ENCODE data around the gene SELENOP.
"Not testable (repeated sequence)": the region's sequence is repeated elsewhere in the genome, so short reads cannot be mapped to it uniquely, and the experiment has no call there.

Gene SELENOP, protein sequence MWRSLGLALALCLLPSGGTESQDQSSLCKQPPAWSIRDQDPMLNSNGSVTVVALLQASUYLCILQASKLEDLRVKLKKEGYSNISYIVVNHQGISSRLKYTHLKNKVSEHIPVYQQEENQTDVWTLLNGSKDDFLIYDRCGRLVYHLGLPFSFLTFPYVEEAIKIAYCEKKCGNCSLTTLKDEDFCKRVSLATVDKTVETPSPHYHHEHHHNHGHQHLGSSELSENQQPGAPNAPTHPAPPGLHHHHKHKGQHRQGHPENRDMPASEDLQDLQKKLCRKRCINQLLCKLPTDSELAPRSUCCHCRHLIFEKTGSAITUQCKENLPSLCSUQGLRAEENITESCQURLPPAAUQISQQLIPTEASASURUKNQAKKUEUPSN

DNA sequence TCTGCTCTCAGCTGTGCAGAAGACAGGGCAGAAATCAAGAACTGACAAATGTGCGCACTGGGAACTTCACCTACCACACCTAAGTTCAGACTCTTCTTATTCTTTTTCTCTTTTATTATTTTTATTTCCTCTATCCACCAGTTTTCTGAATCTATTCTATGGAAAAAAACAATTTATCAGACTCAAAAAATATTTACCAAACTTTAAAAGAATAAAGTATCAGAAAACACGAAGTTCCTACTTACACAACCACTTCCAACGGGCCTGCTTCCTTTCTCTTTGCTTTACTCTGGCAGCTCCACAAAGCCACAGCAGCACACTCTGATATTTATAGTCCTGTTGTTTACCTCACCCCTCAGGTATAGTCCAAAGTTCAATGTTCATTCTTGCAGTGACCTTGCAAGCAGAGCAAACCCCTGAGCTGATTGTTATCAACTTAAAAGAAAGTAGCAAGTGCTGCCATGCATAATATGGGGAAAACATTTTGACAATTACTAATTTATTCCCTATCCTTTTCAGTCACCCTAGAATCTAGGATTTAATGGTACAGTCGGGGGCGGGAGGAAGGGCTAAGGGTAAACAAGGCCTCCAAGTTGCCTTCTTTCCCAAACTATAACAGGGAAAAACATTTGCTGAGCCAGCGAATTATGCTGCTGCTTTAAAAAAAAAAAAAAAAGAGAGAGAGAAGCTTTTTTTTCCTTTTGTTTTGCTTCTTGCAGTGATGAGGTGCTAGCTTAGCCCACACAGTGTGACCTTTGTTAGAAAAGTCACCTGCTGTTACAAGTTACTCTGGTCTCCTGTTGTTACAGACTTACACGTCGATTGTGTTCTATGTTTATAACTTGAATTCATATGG lies at the start of gene SELENOP:
SELENOP (minus strand) TSS at position 302 of the 856 bp plus-strand sequence. CDS start 3,539 bp downstream, outside the sequence.
- DNase-seq (ENCODE audit: extremely low spot score, insufficient read length, low read depth) (no peak), FAIRE-seq (no peak)

DNA sequence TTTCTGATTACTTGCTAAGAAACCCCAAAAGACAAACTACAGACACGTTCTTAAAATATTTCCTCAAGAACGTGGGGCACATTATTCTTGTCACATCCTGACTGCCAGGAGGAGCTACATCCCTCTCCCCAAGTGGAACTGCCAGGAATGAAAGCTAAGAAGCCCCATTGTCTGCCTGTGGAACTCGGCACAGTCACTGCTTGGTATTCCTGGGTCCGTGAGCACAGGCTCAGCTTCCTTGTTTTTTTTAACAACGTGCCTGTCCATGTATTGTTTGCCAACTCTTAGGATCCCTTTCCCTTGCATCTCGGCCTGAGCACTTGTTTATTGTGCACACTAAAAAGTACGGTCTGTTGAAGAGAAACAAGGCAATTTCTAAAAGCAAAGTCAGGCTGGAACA lies 47.0 kb upstream of the SELENOP start:
- DNase-seq (ENCODE audit: extremely low spot score, insufficient read length, low read depth) (no peak), FAIRE-seq (no peak)

DNA sequence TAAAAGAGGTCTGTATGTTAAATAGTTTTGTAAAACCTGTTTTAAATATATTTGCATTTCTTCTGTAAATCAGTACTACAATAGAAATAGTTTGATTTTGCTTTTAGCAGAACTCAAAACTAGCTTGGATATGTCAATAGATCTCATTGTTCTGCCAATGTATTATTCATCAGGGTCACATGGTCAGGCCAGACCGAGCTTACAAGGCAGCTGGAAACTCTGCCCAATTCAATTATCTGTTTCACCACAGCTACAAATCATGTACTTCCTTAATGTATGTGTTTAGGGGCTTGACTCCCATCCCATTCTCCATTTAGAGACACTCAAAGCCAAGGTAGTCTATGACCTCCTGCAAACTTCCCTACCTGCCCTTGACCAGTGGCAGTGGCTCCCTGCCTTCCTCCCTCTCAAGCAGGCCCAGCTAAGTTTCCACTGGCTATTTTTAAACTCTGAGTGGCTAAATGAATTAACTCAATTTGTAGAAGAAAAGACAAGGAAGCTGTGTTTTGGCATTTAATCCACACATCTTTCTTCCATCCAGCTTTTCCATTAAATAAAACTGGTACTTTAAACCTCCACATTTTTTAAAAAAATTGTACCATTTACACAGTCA lies 46.4 kb upstream of the SELENOP start:
- FAIRE-seq (no peak), DNase-seq (ENCODE audit: extremely low spot score, insufficient read length, low read depth) (no peak)

DNA sequence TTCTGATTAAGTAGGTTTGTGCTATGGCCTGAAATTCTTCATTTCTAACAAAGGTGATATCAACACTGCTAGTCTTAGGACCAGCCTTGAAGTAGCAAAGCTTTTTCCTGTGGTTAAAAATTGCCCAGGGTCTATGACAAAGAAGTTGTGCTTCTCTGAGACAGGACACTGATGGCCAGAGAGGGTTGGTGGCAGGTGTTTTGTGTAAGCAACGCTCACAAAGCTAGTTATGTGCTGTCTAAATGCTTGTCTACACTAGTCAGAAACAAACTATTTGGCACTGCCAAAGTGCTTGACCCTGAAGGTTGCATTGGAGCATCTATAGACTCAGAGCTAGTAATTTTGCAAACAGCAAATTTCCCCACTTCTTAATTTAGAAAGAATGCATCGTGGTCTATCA lies 44.1 kb upstream of the SELENOP start:
- FAIRE-seq: no peak
- DNase-seq (ENCODE audit: extremely low spot score, insufficient read length, low read depth): no peak

DNA sequence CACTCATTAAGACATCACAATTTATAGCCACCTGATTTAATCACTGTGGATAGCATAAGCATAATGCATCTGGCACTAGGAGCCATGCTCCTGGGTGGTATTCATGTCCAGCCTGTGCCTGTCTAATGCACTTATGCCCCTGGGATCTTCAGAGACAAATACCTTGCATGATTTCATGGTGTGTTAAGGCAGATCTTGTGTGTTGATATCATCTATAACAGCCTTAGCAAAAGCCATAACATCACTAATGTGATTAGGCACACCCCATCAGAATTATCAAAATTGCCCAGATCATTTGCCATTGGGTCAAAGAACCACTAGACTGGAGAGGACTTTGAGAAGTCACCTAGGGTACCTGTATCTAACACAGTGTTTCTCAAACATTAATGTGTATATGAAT lies 43.7 kb upstream of the SELENOP start:
- FAIRE-seq (no peak), DNase-seq (ENCODE audit: extremely low spot score, insufficient read length, low read depth) (no peak)

DNA sequence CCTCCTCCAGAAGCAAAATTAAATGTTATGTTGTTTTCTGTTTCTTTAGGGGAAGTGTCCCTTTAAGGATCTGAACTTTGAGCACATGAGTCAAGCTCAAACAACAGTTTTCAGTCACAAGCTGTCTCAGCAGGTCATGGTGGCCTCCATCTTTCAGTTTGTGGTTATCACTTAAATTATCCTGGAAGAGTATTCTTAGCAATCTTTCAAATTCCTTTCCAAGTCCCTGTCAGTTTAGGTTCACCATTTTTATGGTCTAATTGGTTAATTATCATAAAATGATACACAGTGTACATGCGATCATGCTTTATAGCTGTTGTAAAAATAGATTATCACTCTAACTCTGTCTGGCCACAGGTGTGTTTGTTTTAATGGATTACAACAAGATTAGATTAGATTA lies 43.1 kb upstream of the SELENOP start:
- DNase-seq (ENCODE audit: extremely low spot score, insufficient read length, low read depth) (no peak), FAIRE-seq (no peak)

DNA sequence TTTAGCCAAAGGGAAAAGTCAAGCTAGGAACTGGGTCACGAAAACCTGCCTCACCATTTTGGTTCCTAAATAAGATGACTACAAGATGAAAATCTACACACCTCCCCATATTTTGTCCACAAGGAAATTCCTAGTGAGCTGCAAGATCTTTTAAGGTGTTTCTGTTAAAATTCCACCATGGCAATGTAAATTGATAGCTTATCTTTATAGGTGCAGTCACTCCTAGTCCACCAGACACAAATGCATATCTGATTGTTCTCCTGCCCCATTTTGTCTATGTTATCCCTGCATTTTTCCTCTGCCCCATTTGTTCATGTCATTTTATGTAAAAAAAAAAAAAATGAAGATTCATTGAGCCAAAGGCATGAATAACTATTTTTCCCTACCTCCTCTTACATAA lies 41.1 kb upstream of the SELENOP start:
- no peak for FAIRE-seq
- DNase-seq (ENCODE audit: extremely low spot score, insufficient read length, low read depth): no peak

DNA sequence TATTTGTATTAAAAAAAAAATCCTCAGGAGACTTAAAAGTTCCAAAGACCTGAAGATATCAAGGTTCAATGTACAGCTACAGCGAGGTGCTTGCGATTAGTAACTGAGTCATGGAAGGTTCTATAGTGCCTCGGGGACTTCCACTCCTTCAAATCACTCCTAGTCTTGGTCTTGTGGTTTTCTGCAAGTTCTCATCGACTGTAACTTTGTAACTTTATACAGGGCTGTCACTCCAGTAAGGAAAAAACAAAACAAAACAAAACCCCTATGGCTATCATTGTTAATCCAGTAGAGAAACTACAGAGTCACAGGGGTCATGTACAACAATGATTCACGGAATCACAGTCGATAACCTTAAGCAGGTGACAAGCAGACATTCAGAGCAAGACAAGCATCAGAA lies 39.8 kb upstream of the SELENOP start:
- DNase-seq (ENCODE audit: extremely low spot score, insufficient read length, low read depth): no peak
- no peak for FAIRE-seq

DNA sequence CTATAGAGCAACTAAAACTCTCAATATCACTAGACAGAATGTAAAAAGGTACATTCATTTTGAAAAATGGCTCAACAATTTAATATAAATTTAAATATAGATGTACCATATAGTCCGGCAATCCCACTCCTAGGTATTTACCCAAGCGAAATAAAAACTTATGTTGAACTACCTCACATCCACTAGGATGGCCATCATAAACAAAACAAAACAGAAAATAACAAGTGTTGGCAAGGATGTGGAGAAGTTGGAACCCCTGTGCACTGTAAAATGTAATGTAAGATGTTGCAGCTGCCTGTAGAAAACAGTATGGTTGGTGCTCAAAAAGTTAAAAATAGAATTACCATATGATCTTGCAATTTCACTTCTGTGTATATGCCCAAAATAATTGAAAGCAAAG lies 36.9 kb upstream of the SELENOP start:
- DNase-seq (ENCODE audit: extremely low spot score, insufficient read length, low read depth): no peak
- FAIRE-seq: no peak

DNA sequence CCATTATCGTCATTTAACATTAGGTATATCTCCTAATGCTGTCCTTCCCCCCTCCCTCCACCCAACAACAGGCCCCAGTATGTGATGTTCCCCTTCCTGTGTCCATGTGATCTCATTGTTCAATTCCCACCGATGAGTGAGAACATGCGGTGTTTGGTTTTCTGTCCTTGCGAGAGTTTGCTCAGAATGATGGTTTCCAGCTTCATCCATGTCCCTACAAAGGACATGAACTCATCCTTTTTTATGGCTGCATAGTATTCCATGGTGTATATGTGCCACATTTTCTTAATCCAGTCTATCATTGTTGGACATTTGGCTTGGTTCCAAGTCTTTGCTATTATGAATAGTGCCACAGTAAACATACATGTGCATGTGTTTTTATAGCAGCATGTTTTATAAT lies 32.7 kb upstream of the SELENOP start:
- not testable (repeated sequence) for DNase-seq (ENCODE audit: extremely low spot score, insufficient read length, low read depth); FAIRE-seq

DNA sequence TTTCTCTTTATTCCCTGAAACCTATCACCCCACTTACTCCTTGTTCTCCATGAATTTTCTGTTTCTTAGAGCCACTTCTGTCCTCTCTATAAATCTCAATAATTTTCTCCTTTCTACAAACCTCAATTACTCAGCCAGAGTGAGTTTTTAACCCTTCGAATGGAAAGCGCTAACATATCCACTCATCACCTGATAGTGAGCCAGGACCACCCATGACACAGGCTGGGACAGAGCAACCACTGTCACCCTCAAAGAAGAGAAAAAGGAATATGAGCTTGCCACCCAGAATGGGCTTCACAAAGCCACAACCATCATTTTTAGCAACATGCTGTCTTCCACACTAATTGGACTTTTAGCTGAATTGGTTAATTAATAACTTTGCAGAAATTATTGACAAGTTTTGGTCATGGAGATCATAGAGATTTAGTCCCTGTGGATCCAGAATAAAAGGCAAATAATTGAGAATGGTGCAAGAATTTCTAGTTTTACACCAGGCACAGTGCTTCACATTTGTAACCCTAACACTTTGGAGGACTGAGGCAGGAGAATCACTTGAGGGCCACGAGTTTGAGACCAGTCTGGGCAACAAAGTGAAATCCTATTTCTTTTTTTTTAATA lies 32.1 kb upstream of the SELENOP start:
- DNase-seq (ENCODE audit: extremely low spot score, insufficient read length, low read depth) (no peak), FAIRE-seq (no peak)

DNA sequence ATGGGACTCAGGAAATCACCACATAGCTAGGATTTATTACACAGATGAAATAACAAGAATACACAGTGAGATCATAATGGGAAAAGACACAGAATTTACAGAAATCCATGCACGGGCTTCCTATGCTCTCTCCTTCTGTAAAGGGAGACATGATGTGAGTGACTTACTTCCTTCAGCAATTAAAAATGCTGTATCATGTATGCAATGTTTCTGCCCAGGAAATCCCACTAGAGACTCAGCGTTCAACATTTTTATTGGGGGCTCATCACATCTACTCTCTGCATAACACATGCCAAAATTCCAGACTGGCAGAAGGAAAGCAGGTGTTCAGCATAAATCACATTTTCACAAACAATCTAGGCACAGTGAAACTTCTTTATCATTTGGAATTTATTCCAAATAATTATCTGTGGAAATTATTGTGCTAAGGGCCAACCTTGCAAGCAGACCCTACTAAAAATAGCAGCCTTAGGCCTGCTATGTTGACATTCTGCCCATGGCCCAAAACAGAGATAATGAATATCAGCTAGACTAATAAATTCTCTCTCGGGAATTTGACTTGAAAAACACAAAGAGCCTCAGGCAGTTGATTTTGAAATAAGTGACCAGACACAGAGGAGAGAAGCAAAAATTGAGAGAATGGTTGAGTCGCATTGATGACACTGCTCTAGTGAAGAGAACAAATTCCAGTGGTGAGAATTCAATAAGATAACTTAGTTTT lies 31.4 kb upstream of the SELENOP start:
- DNase-seq (ENCODE audit: extremely low spot score, insufficient read length, low read depth) (no peak), FAIRE-seq (no peak)

DNA sequence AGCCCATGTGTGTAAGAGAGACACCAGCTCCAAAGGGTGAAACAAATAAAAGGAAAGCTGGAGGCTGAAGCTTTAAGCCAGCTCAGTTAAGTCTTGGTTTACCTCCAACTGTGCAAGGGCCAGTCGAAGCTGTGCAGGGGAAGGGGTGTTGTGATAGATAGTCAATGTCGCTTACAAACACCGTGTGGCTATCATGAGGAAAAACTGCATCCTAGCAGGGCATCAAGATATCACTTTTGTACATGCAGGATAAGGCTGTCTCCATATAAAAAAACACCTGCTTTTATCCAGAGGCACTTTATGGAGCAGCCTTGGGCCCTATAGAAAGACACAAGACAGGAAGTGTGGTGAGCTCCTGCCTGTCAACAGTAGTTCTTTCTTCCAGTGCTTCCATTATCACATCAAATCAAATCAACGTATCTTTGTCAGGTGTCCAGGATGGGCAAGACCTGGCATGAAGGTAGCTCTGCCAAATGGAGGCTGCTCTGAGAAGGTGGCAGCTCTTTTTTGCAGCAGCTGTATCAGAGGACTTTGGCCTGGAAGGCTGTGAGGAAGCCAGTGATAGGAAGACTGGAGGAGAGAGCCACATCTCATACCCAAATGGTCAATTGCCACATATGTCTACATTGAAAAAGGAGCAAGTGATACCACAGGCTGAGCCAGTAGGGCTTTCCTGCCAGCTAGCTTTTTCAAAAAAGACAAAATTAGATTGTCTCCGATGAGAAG lies 29.3 kb upstream of the SELENOP start:
- DNase-seq (ENCODE audit: extremely low spot score, insufficient read length, low read depth) (no peak), FAIRE-seq (no peak)

DNA sequence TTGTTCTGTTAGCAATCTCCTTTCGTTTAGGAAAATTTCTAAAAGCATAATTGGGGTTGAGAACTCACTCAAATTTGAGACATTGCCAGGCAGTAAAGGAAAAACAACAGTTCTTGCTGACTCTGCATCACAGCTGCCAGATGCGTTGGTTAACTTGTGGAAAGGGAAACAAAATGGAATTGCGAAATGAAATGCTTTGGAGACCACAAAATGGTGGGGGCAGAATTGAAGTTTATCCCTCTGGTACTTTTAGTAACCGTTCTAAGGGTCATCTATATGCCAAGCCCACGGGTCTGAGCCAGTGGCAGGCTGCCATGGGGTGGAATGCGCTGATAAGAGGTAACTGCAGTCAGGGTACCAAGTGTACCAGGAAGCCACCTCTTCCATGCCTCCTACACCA lies 28.6 kb upstream of the SELENOP start:
- FAIRE-seq: no peak
- no peak for DNase-seq (ENCODE audit: extremely low spot score, insufficient read length, low read depth)

DNA sequence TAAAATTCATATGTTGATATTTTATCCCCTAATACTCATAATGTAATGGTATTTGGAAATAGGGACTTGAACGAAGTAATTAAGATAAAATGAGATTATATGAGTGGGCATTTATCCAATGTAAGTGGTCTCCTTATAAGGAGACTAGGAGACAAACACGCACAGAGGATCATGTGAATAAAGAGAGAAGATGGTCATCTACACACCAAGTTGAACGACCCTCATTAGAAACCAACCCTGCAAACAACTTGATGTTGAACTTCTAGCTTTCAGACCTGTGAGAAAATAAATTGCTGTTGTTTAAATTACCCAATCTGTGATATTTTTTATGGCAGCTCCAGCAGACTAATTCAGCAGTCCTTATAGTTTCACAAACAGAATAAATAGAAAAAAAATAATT lies 27.5 kb upstream of the SELENOP start:
- DNase-seq (ENCODE audit: extremely low spot score, insufficient read length, low read depth) (no peak), FAIRE-seq (no peak)

DNA sequence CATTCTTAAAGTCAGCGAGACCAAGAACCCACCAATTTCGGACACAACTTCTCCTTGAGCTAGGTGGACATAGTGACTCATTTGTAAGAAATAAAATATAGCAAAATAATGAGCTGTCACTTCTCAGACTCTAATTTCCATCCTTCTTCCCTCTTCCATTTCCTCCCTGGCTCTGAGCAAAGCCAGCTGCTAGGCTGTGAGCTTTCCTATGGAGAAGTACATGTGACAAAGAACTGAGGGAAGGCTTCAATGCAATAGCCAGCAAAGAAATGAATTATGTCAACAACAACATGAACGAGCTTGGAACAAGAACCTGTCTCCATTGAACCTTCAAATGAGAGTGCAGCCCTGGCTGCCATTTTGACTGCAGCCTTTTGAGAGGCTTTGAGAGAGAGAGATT lies 25.9 kb upstream of the SELENOP start:
- FAIRE-seq (no peak), DNase-seq (ENCODE audit: extremely low spot score, insufficient read length, low read depth) (no peak)

DNA sequence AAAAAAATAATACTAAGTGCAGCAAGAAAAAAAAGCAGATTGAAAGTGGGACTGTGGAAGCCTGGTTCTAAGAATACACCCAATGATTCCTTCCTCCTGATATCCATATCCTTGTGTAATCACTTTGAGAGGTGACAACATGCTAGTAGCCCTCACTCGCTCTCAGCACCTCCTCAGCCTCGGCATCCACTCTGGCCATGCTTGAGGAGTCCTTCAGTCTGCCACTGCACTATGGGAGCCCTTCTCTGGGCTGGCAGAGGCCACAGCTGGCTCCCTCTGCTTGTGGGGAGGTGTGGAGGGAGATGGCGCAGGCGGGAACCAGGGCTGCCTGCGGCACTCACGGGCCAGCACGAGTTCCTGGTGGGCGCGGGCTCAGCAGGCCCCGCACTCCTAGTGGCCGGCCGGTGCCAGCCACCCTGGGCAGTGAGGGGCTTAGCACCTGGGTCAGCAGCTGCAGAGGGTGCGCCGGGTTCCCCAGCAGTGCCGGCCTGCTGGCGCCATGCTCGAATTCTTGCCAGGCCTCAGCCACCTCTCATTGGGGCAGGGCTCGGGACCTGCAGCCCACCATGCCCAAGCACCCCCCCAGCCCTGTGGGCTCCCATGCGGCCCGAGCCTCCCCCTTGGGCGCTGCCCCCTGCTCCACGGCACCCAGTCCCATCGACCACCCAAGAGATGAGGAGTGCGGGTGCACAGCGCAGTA lies 24.5 kb upstream of the SELENOP start:
- DNase-seq (ENCODE audit: extremely low spot score, insufficient read length, low read depth): no peak
- FAIRE-seq: no peak

DNA sequence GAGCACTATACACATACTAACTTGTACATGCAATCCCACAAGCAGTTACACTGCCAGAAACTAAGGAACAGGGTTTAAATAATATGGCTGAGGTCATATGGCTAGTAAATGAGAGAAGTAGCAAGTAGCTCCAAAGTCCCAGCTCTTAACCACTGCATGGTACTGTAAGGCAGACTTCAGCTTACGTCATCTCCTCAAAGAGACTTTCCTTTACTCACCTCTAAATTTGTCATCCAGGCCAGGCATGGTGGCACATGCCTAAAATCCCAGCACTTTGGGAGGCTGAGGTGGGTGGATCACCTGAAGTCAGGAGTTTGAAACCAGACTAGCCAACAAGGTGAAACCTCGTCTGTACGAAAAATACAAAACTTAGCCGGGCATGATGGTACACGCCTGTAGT lies 20.4 kb upstream of the SELENOP start:
- DNase-seq (ENCODE audit: extremely low spot score, insufficient read length, low read depth) (no peak), FAIRE-seq (no peak)

DNA sequence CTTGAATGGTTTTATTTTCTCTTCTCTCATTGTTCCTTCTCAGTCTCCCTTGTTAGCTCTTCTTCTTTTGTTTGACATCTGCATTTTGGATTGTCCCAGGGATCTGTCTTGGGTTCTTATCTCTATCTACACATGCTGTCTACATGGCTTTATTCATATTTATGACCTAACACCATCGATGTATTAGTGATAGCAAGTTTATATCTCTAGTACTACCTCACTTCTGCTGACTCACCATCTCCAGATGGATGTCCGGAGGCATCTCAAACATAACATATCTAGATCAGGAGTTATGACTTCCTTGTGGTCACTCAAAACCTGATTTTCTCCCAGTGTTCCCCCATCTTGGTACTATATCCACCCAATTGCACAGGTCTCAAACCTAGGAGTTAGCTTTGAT lies 19.2 kb upstream of the SELENOP start:
- no peak for DNase-seq (ENCODE audit: extremely low spot score, insufficient read length, low read depth)
- no peak for FAIRE-seq
